ENCODE results near the gene TMEM205.
A peak's percentile ranks its signal among the peaks of the same experiment; 100 is the strongest.

Gene TMEM205

DNA sequence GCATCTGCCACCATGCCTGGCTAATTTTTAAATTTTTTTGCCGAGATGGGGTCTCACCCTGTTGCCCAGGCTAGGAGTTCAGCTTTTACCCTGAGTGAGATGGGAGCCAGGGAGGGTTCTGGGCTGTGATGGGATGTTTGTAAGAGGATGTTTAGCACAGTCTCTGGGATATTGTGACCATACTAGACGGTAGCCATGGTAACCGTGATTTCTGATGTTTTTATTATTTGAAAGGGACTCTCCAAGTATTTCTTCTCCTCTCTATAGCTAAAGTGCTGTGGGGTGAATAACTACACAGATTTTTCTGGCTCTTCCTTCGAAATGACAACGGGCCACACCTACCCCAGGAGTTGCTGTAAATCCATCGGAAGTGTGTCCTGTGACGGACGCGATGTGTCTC, 39.7 kb downstream of the TMEM205 start:
- FAIRE-seq (no peak), DNase-seq (ENCODE audit: insufficient read length, low spot score) (no peak)

DNA sequence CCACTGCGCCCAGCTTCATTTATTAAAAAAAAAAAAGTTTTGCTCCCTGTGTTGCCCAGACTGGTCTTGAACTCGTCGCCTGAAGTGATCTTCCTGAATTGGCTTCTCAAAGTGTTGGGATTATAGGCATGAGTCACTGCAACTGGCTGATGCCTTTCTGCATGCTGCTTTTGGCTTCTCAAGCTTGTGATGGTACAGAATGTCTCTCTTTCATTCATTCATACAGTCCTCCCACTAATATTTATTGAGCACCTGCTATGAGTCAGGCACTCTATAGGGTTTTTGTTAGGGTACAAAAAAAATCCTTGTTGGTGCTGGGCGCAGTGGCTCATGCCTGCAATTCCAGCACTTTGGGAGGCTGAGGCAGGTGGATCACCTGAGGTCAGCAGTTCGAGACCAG, 41.1 kb downstream of the TMEM205 start:
- FAIRE-seq (no peak), DNase-seq (ENCODE audit: insufficient read length, low spot score) (no peak)

DNA sequence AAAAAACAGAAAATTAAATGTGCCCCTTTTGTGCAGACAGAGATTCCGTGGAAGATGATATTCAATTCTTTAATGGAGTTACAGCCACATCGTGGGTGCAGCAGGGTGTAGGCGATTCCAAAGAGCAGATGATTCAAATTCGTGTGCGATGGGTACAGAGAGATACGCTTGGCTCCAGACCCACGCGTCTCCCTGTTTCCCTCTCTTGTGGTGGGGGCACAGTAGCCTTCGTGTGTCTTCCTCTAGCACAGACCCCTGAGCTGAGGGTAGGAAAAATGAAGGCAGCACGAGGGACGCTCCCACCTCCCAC, 45.3 kb downstream of the TMEM205 start:
- no peak for FAIRE-seq
- no peak for DNase-seq (ENCODE audit: insufficient read length, low spot score)

DNA sequence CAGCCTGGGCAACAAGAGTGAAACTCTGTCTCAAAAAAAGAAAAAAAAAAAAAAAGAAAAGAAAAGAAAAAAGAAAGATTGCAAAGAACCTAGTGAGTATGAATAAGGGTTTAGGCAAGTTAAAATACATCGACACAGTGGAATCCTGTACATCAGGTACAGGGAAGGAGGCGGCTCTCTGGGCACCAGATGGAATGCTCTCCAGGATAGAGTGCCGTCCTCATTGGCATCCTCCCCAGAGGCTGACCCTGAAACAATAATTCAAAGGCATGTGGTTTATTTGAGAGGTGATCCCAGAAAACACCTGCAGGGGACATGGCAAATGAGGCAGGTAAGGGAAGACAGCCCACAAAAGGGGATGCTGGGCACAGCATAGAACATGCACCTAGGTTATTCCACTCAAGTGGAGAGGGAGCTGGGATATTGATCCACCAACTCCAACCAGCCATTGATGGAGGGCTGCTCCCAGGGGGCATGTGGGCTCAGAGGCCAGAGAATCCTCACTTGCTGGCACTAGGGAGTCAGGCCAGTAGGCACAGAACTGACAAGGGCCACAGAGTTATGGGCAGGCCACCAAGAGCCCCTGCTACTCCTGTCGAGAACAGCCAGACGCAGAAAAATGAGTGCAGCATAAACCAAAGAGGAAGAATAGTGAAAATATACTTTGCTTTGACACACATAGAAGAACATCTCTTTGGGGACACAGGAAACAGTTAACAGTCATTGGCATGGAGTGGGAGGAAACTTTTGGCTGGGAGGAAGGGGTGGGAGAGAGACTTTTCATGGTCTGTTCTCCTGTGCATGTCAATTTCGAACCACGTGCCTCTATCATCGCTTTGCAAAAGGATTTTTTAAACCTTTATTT, 45.9 kb downstream of the TMEM205 start:
- no peak for FAIRE-seq
- DNase-seq (ENCODE audit: insufficient read length, low spot score), result no peak

- FAIRE-seq, result no peak
- DNase-seq (ENCODE audit: insufficient read length, low spot score), result no peak
Measured at GRCh38 chr19:11296264-11296663, 49.8 kb downstream of the TMEM205 start.

GRCh38 chr19:11295665-11296245, 50.3 kb downstream of the TMEM205 start, which contains the start of gene TSPAN16:
TSPAN16 (plus strand) TSS chr19:11296160; CDS start chr19:11296298, 138 bp downstream.
- no peak for DNase-seq (ENCODE audit: insufficient read length, low spot score)
- FAIRE-seq, result no peak

DNA sequence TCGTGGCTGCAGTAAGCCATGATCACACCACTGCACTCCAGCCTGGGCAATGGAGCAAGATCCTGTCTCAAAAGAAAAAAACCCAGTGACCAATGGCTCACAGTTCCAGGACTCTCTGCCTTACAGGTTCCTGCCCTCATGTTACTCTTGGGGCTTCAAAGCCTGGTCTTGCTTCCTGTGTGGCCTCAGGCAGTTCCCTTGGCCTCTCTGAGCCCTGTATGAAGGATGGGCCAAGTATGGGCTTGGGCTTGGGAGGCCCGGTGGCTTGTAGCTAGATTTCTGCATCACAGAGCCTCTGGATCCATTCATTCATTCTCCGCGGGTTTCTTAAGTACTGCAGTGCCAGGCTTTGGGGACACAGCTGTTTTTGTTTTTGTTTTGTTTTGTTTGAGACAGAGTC, 50.9 kb downstream of the TMEM205 start:
- DNase-seq (ENCODE audit: insufficient read length, low spot score), result no peak
- FAIRE-seq, result no peak

DNA sequence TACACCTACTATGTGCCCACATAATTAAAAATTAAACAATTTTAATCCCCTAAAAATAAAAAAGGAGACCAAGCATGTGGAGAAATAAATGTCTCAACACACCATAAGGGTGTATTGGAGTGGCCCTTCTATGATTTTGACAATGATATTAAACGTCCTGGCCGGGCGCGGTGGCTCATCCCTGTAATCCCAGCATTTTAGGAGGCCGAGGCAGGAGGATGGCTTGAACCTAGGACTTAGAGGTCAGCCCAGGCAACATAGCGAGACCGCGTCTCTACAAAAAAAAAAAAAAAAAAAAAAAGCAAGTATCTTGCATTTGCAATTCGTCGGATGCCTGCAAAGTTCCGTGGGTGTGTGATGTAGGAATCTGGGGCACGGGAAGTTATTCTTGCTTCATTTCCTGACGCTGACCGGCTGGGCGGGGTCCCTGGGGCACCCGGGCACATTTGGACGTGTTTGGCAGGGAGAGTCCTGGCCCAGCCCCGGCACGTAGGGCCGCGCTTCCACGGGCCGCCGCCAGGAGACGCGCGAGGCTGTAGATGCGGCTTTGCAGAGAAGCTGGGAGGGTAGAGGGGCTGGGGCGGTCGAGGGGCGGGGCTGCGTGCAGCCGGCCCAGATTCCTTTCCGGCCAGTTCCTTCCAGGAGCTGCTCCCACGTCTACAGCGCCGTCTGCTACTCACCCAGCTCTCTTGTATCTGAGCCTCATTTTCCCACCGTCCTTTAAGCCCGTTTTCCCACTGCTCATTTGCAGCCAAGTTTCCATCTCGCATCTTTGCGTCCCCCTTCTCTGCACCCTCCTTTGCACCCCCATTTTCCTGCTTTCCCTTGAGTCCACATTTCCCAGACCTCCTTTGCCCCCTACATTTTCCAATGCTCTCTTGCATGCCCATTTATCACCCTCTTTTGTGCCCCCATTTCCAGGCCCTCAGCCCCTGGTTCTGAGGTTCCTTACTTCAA, 52.4 kb downstream of the TMEM205 start:
- DNase-seq (ENCODE audit: insufficient read length, low spot score) (peak; percentile 97), FAIRE-seq (peak; percentile 94)
